CD4-positive, alpha-beta T cell (primary cell): Measurements from ENCODE around the gene PLK2. TPM values are rescaled to one million over a fixed set of nuclear protein-coding genes. Genes with fewer than 3 reads are reported as not detected.

Source experiments
- ATAC-seq: fragments of 200-7000 bp; cut with Tn5 transposase; one replicate; pipeline ENCODE4 v1.10.0; 2022; ENCODE audit warnings: mild to moderate bottlenecking; ENCODE audit not compliant: poor library complexity
- CTCF ChIA-PET: fragments of 350-600 bp; sonication (Branson Sonifier 250); formaldehyde crosslinking; loops from one replicate; lab custom pipeline; 2021; ENCODE audit warnings: antibody characterized with exemption, inconsistent platforms; lab: Charles Lee
- POLR2A ChIA-PET: fragments of 350-600 bp; sonication (Branson Sonifier 250); formaldehyde crosslinking; loops from one replicate; lab custom pipeline; 2021; ENCODE audit warnings: antibody characterized with exemption, inconsistent platforms; lab: Charles Lee
- DNase-seq, 14 experiments: peaks; one replicate each; pipeline ENCODE4 v3.0.0-alpha.2; 2013 to 2020; ENCODE audit warnings: mixed read lengths in 2 of 14
- H3K27ac ChIP-seq, 2 donors: one replicate each; pipeline versions ENCODE4 v1.5.1 to v1.7.0; 2013; ENCODE audit warnings: low read length in 2 of 2, low read depth in 1 of 2, mild to moderate bottlenecking in 1 of 2
- H3K27me3 ChIP-seq, 2 experiments: 1 replicate in 1 of 2; 2 replicates in 1 of 2; pipeline versions ENCODE4 v1.6.1 to v1.7.0; 2013; ENCODE audit warnings: low read length in 2 of 2, control low read depth in 1 of 2, mild to moderate bottlenecking in 1 of 2, moderate library complexity in 1 of 2; ENCODE audit not compliant: insufficient read depth in 2 of 2, control insufficient read depth in 1 of 2
- H3K36me3 ChIP-seq: one replicate; pipeline ENCODE4 v1.6.1; 2013; ENCODE audit warnings: low read length, control low read depth; ENCODE audit not compliant: insufficient read depth
- H3K4me1 ChIP-seq: one replicate; pipeline ENCODE4 v1.6.1; 2013; ENCODE audit warnings: low read length, control low read depth; ENCODE audit not compliant: insufficient read depth
- H3K4me3 ChIP-seq: one replicate; pipeline ENCODE4 v1.5.1; 2013; ENCODE audit warnings: mild to moderate bottlenecking, low read length, moderate library complexity
- H3K9me3 ChIP-seq, 2 experiments: 1 replicate in 1 of 2; 2 replicates in 1 of 2; pipeline versions ENCODE4 v1.6.1 to v1.7.0; 2013; ENCODE audit warnings: low read length in 2 of 2, mild to moderate bottlenecking in 2 of 2, control low read depth in 1 of 2, moderate library complexity in 1 of 2; ENCODE audit not compliant: control insufficient read depth in 1 of 2, insufficient read depth in 1 of 2
- H3K27ac Mint-ChIP-seq: one replicate; pipeline ENCODE4 v1.8.0; 2020; ENCODE audit warnings: mixed read lengths
- H3K27me3 Mint-ChIP-seq: one replicate; pipeline ENCODE4 v1.8.0; 2021; ENCODE audit warnings: mixed read lengths
- H3K36me3 Mint-ChIP-seq: one replicate; pipeline ENCODE4 v1.8.0; 2021; ENCODE audit warnings: low read depth, mixed read lengths
- H3K4me1 Mint-ChIP-seq: one replicate; pipeline ENCODE4 v1.8.0; 2021; ENCODE audit warnings: low read depth, mixed read lengths
- H3K4me3 Mint-ChIP-seq: one replicate; pipeline ENCODE4 v1.8.0; 2020; ENCODE audit warnings: mild to moderate bottlenecking, mixed read lengths
- H3K9me3 Mint-ChIP-seq: one replicate; pipeline ENCODE4 v1.8.0; 2020; ENCODE audit warnings: mixed read lengths
- CTCF ChIP-seq: fragments of 200-600 bp; IDR thresholded peaks from one replicate; pipeline ENCODE4 v1.8.0; 2022; ENCODE audit warnings: antibody characterized with exemption, mild to moderate bottlenecking
- intact Hi-C, 2 experiments: fragments of 100-400 bp; cut with DNase I in 1 of 2; cut with micrococcal nuclease in 1 of 2; formaldehyde crosslinking; loops; one replicate each; pipeline versions ENCODE4 v1.15.1 to v1.9.0; 2023 to 2025; cut with DNase I, micrococcal nuclease
- total RNA-seq, 174 experiments: library from RNA in 2 of 174; stranded (reverse) in 2 of 174; gene quantifications; one replicate each; pipeline ENCODE4 v1.2.3 and lab custom pipeline; 2021 to 2026

Gene PLK2
- total RNA-seq, 2 experiments from 2014 or later: 57.2 to 59.7 TPM

GRCh38 chr5:58454025-58454424 lies 5.9 kb downstream of the PLK2 start:
- Mint-ChIP-seq H3K4me1 (peaks cover 7% of the 10 kb centered on the region), H3K27me3 (peaks cover 17% of the 10 kb centered on the region), H3K9me3 (no peaks in the 10 kb centered on the region), H3K4me3 (no peak overlapping the region), H3K27ac (no peak overlapping the region), H3K36me3 (peaks cover 5% of the 10 kb centered on the region)
- Histone ChIP-seq H3K4me1 (peaks cover 5% of the 10 kb centered on the region), H3K27me3 (peaks cover 0 to 5% of the 10 kb centered on the region in 2 experiments), H3K9me3 (no peaks in the 10 kb centered on the region), H3K27ac (no peak overlapping the region), H3K4me3 (no peak overlapping the region), H3K36me3 (no peaks in the 10 kb centered on the region)
- ChIA-PET CTCF (no interaction called here), POLR2A (no interaction called here)
- intact Hi-C loops: no loop called here
- no peak for DNase-seq
- no peak for ATAC-seq
- TF ChIP-seq CTCF: no peak

GRCh38 chr5:58453306-58453705 lies 6.6 kb downstream of the PLK2 start:
- H3K4me1 ChIP-seq: no peaks in the 10 kb centered on the region
- ChIA-PET CTCF (no interaction called here), POLR2A (no interaction called here)
- no peaks in the 10 kb centered on the region for H3K9me3 Mint-ChIP-seq
- H3K36me3 ChIP-seq: no peaks in the 10 kb centered on the region
- intact Hi-C loops: no loop called here
- no peaks in the 10 kb centered on the region for H3K9me3 ChIP-seq
- no peaks in the 10 kb centered on the region for H3K4me1 Mint-ChIP-seq
- H3K36me3 Mint-ChIP-seq: no peaks in the 10 kb centered on the region
- no peak overlapping the region for H3K27ac Mint-ChIP-seq
- DNase-seq (no peak), ATAC-seq (no peak)
- H3K4me3 Mint-ChIP-seq: no peak overlapping the region
- TF ChIP-seq CTCF: no peak
- H3K27me3 Mint-ChIP-seq: peaks cover 10% of the 10 kb centered on the region
- H3K27me3 ChIP-seq: peaks cover 0 to 4% of the 10 kb centered on the region in 2 experiments
- H3K27ac ChIP-seq: no peak overlapping the region
- H3K4me3 ChIP-seq: no peak overlapping the region

GRCh38 chr5:58452566-58453258 lies 7.2 kb downstream of the PLK2 start:
- Mint-ChIP-seq H3K27ac (no peak overlapping the region), H3K4me3 (no peak overlapping the region), H3K9me3 (no peaks in the 10 kb centered on the region), H3K36me3 (no peaks in the 10 kb centered on the region), H3K4me1 (no peaks in the 10 kb centered on the region), H3K27me3 (peaks cover 5% of the 10 kb centered on the region)
- Histone ChIP-seq H3K4me1 (no peaks in the 10 kb centered on the region), H3K27me3 (no peaks in the 10 kb centered on the region), H3K9me3 (no peaks in the 10 kb centered on the region), H3K27ac (no peak overlapping the region), H3K36me3 (no peaks in the 10 kb centered on the region), H3K4me3 (no peak overlapping the region)
- DNase-seq: no peak
- ChIA-PET POLR2A (no interaction called here), CTCF (no interaction called here)
- TF ChIP-seq CTCF: no peak
- intact Hi-C loops: no loop called here
- no peak for ATAC-seq
